AG04450 (cell line): Measurements from ENCODE around the gene RAB3GAP1. TPM values are rescaled to one million over a fixed set of nuclear protein-coding genes. Genes with fewer than 3 reads are reported as not detected.

Experiments
- CTCF ChIA-PET: fragments of 300-600, 350-600 bp; formaldehyde crosslinking; extraction: SDS; loops from one replicate; lab custom pipeline; 2022; ENCODE audit warnings: antibody characterized with exemption, inconsistent platforms; lab: Charles Lee
- POLR2A ChIA-PET: fragments of 350-600 bp; formaldehyde crosslinking; extraction: SDS; loops from one replicate; lab custom pipeline; 2021; ENCODE audit warnings: antibody characterized with exemption, inconsistent platforms; lab: Yijun Ruan, JAX
- DNase-seq: peaks from one replicate; pipeline ENCODE4 v3.0.0-alpha.2; 2011; ENCODE audit warnings: low read depth, low spot score
- H3K27ac ChIP-seq: one replicate; pipeline ENCODE4 v1.5.1; 2012; ENCODE audit warnings: low read depth, low read length, control low read depth
- H3K27me3 ChIP-seq: one replicate; pipeline ENCODE4 v1.6.0; 2012; ENCODE audit warnings: low read length; ENCODE audit not compliant: control insufficient read depth, insufficient read depth
- H3K4me3 ChIP-seq: 2 replicates; pipeline ENCODE4 v1.5.1; 2011; ENCODE audit warnings: mild to moderate bottlenecking, low read depth, low read length, control low read depth
- H3K9me3 ChIP-seq: 2 replicates; pipeline ENCODE4 v1.5.1; 2012; ENCODE audit warnings: low read length; ENCODE audit not compliant: control insufficient read depth, insufficient read depth
- CTCF ChIP-seq: IDR thresholded peaks from 2 replicates; pipeline ENCODE4 v1.5.1; 2011; ENCODE audit warnings: low read depth, low read length, control low read depth, inconsistent platforms
- polyA plus RNA-seq: library from polyadenylated mRNA; depleted of rRNA; stranded (reverse); fragments of >200 nt; gene quantifications from 2 replicates; pipeline ENCODE4 v1.2.3, GENCODE V29; 2011

Gene RAB3GAP1
- polyA plus RNA-seq, 1 experiment: 47.5 TPM

GRCh38 chr2:135182190-135182589, 130.1 kb downstream of the RAB3GAP1 start:
- TF ChIP-seq CTCF: no peak
- POLR2A ChIA-PET: no interaction called here
- H3K27ac ChIP-seq: no peak overlapping the region
- H3K4me3 ChIP-seq: no peak overlapping the region
- CTCF ChIA-PET: interaction anchor here (0.6 kb wide), 1 partner anchor 355 kb away, joined by 3 read pairs; no protein-coding TSS in a partner anchor
- no peak for DNase-seq
- no peaks in the 10 kb centered on the region for H3K9me3 ChIP-seq
- H3K27me3 ChIP-seq: no peaks in the 10 kb centered on the region

GRCh38 chr2:135182601-135183000, 130.5 kb downstream of the RAB3GAP1 start:
- H3K27ac ChIP-seq: no peak overlapping the region
- no peaks in the 10 kb centered on the region for H3K9me3 ChIP-seq
- CTCF ChIA-PET: interaction anchor here (0.6 kb wide), 1 partner anchor 354 kb away, joined by 3 read pairs; no protein-coding TSS in a partner anchor
- no peak for DNase-seq
- POLR2A ChIA-PET: no interaction called here
- no peaks in the 10 kb centered on the region for H3K27me3 ChIP-seq
- no peak for TF ChIP-seq CTCF
- H3K4me3 ChIP-seq: no peak overlapping the region

GRCh38 chr2:135183822-135184221, 131.7 kb downstream of the RAB3GAP1 start:
- Histone ChIP-seq H3K27ac (no peak overlapping the region), H3K9me3 (no peaks in the 10 kb centered on the region), H3K4me3 (no peak overlapping the region), H3K27me3 (no peaks in the 10 kb centered on the region)
- ChIA-PET POLR2A (interaction anchor here (0.7 kb wide), 1 partner anchor 13 kb away, joined by 4 read pairs; no protein-coding TSS in a partner anchor), CTCF (interaction anchor here (0.6 kb wide), 1 partner anchor 41 kb away, joined by 3 read pairs; no protein-coding TSS in a partner anchor)
- no peak for DNase-seq
- no peak for TF ChIP-seq CTCF

GRCh38 chr2:135186054-135186453, 134.0 kb downstream of the RAB3GAP1 start:
- Histone ChIP-seq H3K27ac (no peak overlapping the region), H3K9me3 (no peaks in the 10 kb centered on the region), H3K27me3 (no peaks in the 10 kb centered on the region), H3K4me3 (no peak overlapping the region)
- no peak for DNase-seq
- CTCF ChIA-PET: interaction anchor here (1.6 kb wide), 1 partner anchor 182 kb away, joined by 4 read pairs; no protein-coding TSS in a partner anchor
- TF ChIP-seq CTCF: no peak
- POLR2A ChIA-PET: no interaction called here

- H3K27me3 ChIP-seq: no peaks in the 10 kb centered on the region
- ChIA-PET POLR2A (no interaction called here), CTCF (no interaction called here)
- no peaks in the 10 kb centered on the region for H3K9me3 ChIP-seq
- DNase-seq: no peak
- H3K27ac ChIP-seq: no peak overlapping the region
- no peak for TF ChIP-seq CTCF
- no peak overlapping the region for H3K4me3 ChIP-seq
These were observed 135.2 kb downstream of the RAB3GAP1 start for GRCh38 chr2:135187270-135187669.
